H1 (cell line): Measurements from ENCODE around the gene ZNF593. TPM values are rescaled to one million over a fixed set of nuclear protein-coding genes. Genes with fewer than 3 reads are reported as not detected.
A peak's percentile ranks its signal among the peaks of the same experiment; 100 is the strongest.

Experiments used
- CTCF ChIA-PET: fragments of 300-600 bp; sonication (Branson Sonifier 250); formaldehyde crosslinking; loops from one replicate; lab custom pipeline; 2021; ENCODE audit not compliant: partially characterized antibody; lab: Charles Lee
- POLR2A ChIA-PET: fragments of 300-600 bp; sonication (Branson Sonifier 250); formaldehyde crosslinking; loops from one replicate; lab custom pipeline; 2021; ENCODE audit warnings: inconsistent platforms; ENCODE audit not compliant: partially characterized antibody; lab: Charles Lee
- DNase-seq, 2 experiments: peaks; one replicate each; pipeline versions ENCODE4 v3.0.0 to v3.0.0-alpha.2; 2010 to 2022; ENCODE audit warnings: low spot score in 2 of 2, low read depth in 1 of 2, mixed read lengths in 1 of 2
- FAIRE-seq: peaks from 2 replicates; lab custom pipeline; 2011; peaks lifted over from hg19 to GRCh38; lab: Jason Lieb, UNC
- H2AFZ ChIP-seq: 2 replicates; pipeline ENCODE4 v1.8.1; 2012; ENCODE audit warnings: low read length, inconsistent platforms
- H2AK5ac ChIP-seq: 2 replicates; pipeline ENCODE4 v1.6.1; 2013; ENCODE audit warnings: low read depth, low read length
- H2BK120ac ChIP-seq: replicated peaks from 2 replicates; pipeline ENCODE3; 2013; ENCODE audit warnings: low read depth, low read length, inconsistent platforms
- H2BK12ac ChIP-seq: 2 replicates; pipeline ENCODE4 v1.6.1; 2013; ENCODE audit warnings: low read depth, low read length
- H2BK15ac ChIP-seq: 2 replicates; pipeline ENCODE4 v1.6.1; 2013; ENCODE audit warnings: low read length
- H2BK20ac ChIP-seq: 2 replicates; pipeline ENCODE4 v1.6.1; 2013; ENCODE audit warnings: low read length
- H2BK5ac ChIP-seq: 2 replicates; pipeline ENCODE4 v1.6.1; 2013; ENCODE audit warnings: low read depth, low read length
- H3K14ac ChIP-seq: 2 replicates; pipeline ENCODE4 v1.6.1; 2013; ENCODE audit warnings: inconsistent platforms; ENCODE audit not compliant: insufficient read length
- H3K18ac ChIP-seq: 2 replicates; pipeline ENCODE4 v1.6.1; 2013; ENCODE audit warnings: low read length; ENCODE audit errors: extremely low read depth
- H3K23ac ChIP-seq: 2 replicates; pipeline ENCODE4 v1.6.1; 2013; ENCODE audit warnings: inconsistent platforms; ENCODE audit not compliant: insufficient read length
- H3K23me2 ChIP-seq: 2 replicates; pipeline ENCODE4 v1.6.1; 2013; ENCODE audit warnings: low read depth, low read length
- H3K27ac ChIP-seq: 2 replicates; pipeline ENCODE4 v1.6.1; 2011; ENCODE audit warnings: low read depth, low read length, inconsistent platforms
- H3K27me3 ChIP-seq, 4 experiments: replicated peaks in 1 of 4; 1 replicate in 1 of 4; 2 replicates in 3 of 4; pipeline versions ENCODE4 v1.6.1 to v1.8.1; 2011 to 2013; ENCODE audit warnings: low read length in 3 of 4, mild to moderate bottlenecking in 3 of 4, inconsistent platforms in 2 of 4, mixed read lengths in 2 of 4, moderate library complexity in 1 of 4; ENCODE audit not compliant: control insufficient read depth in 3 of 4, insufficient read depth in 3 of 4; ENCODE audit errors: extremely low read depth in 1 of 4
- H3K36me3 ChIP-seq, 4 experiments: 2 replicates each; pipeline versions ENCODE4 v1.6.1 to v1.8.1; 2011 to 2013; ENCODE audit warnings: mild to moderate bottlenecking in 4 of 4, low read length in 3 of 4, moderate library complexity in 2 of 4, control low read depth in 1 of 4, inconsistent platforms in 1 of 4; ENCODE audit not compliant: insufficient read depth in 4 of 4, control insufficient read depth in 2 of 4
- H3K4ac ChIP-seq: replicated peaks from 2 replicates; pipeline ENCODE3; 2013; ENCODE audit warnings: low read length, low read depth, mixed read lengths, inconsistent platforms; ENCODE audit not compliant: insufficient read length
- H3K4me1 ChIP-seq, 4 experiments: replicated peaks in 1 of 4; 1 replicate in 1 of 4; 2 replicates in 3 of 4; pipeline versions ENCODE4 v1.6.1 to v1.8.1; 2011 to 2013; ENCODE audit warnings: low read length in 3 of 4, inconsistent platforms in 2 of 4, mixed read lengths in 1 of 4; ENCODE audit not compliant: insufficient read depth in 4 of 4, control insufficient read depth in 3 of 4
- H3K4me2 ChIP-seq, 2 experiments: 2 replicates each; pipeline versions ENCODE4 v1.6.1 to v1.8.1; 2011 to 2013; ENCODE audit warnings: low read depth in 2 of 2, low read length in 2 of 2, control low read depth in 1 of 2, inconsistent platforms in 1 of 2, mild to moderate bottlenecking in 1 of 2; ENCODE audit not compliant: insufficient read depth in 1 of 2
- H3K4me3 ChIP-seq, 4 experiments: fragments of 200-600, 300-600 bp in 1 of 4; sonication (generic), shearing (Covaris generic), sonication (Bioruptor Twin) in 1 of 4; 2 replicates each; pipeline versions ENCODE4 v1.5.1 to v1.8.1; 2011 to 2016; ENCODE audit warnings: low read length in 4 of 4, low read depth in 3 of 4, control low read depth in 2 of 4, inconsistent platforms in 2 of 4, mild to moderate bottlenecking in 2 of 4, mixed read lengths in 1 of 4, moderate library complexity in 1 of 4; ENCODE audit not compliant: insufficient read depth in 2 of 4; ENCODE audit errors: extremely low read depth in 1 of 4
- H3K56ac ChIP-seq: replicated peaks from 2 replicates; pipeline ENCODE3; 2013; ENCODE audit warnings: low read depth, mild to moderate bottlenecking, mixed read lengths, low read length, inconsistent platforms; ENCODE audit not compliant: insufficient read length
- H3K79me1 ChIP-seq: 2 replicates; pipeline ENCODE4 v1.6.1; 2013; ENCODE audit warnings: low read depth, low read length, control low read depth
- H3K79me2 ChIP-seq, 2 experiments: 2 replicates each; pipeline versions ENCODE4 v1.6.1 to v1.8.1; 2012 to 2013; ENCODE audit warnings: low read length in 2 of 2, mild to moderate bottlenecking in 2 of 2, inconsistent platforms in 1 of 2; ENCODE audit not compliant: insufficient read depth in 2 of 2, control insufficient read depth in 1 of 2
- H3K9ac ChIP-seq, 4 experiments: replicated peaks in 1 of 4; 1 replicate in 1 of 4; 2 replicates in 3 of 4; pipeline versions ENCODE4 v1.6.1 to v1.8.1; 2011 to 2013; ENCODE audit warnings: low read depth in 3 of 4, low read length in 3 of 4, control low read depth in 2 of 4, mild to moderate bottlenecking in 2 of 4, moderate library complexity in 2 of 4, inconsistent platforms in 1 of 4; ENCODE audit errors: extremely low read depth in 1 of 4
- H3K9me3 ChIP-seq, 2 experiments: 2 replicates each; pipeline versions ENCODE4 v1.6.1 to v1.8.1; 2012 to 2013; ENCODE audit warnings: mild to moderate bottlenecking in 2 of 2, moderate library complexity in 2 of 2, control low read depth in 1 of 2, inconsistent platforms in 1 of 2, low read depth in 1 of 2, low read length in 1 of 2, mixed read lengths in 1 of 2; ENCODE audit not compliant: insufficient read depth in 2 of 2
- H4K20me1 ChIP-seq, 2 experiments: replicated peaks in 1 of 2; 2 replicates each; pipeline versions ENCODE3 to v1.8.1; 2011 to 2013; ENCODE audit warnings: inconsistent platforms in 2 of 2, low read length in 2 of 2, mild to moderate bottlenecking in 1 of 2; ENCODE audit not compliant: insufficient read depth in 2 of 2, control insufficient read depth in 1 of 2
- H4K5ac ChIP-seq: 2 replicates; pipeline ENCODE4 v1.6.1; 2013; ENCODE audit warnings: low read length, low read depth, mixed read lengths, inconsistent platforms; ENCODE audit not compliant: insufficient read length
- H4K8ac ChIP-seq: 2 replicates; pipeline ENCODE4 v1.8.0; 2013; ENCODE audit warnings: mild to moderate bottlenecking, moderate library complexity, low read length, inconsistent platforms; ENCODE audit not compliant: insufficient read depth; ENCODE audit errors: extremely low read depth
- H4K91ac ChIP-seq: replicated peaks from 2 replicates; pipeline ENCODE3; 2013; ENCODE audit warnings: low read length, mixed read lengths, inconsistent platforms; ENCODE audit not compliant: insufficient read length
- BACH1 ChIP-seq: IDR thresholded peaks from 2 replicates; pipeline ENCODE4 v1.6.1; 2012; ENCODE audit warnings: low read length, improper control_type of control experiment
- HDAC2 ChIP-seq, 2 experiments: fragments of 300-600 bp in 1 of 2; sonication (generic) in 1 of 2; IDR thresholded peaks; 2 replicates each; pipeline ENCODE4 v1.6.1; 2011 to 2012; ENCODE audit warnings: low read depth in 2 of 2, low read length in 2 of 2, mild to moderate bottlenecking in 2 of 2, moderate library complexity in 2 of 2, borderline replicate concordance in 1 of 2, inconsistent platforms in 1 of 2
- KDM1A ChIP-seq: fragments of 200-600, 300-600 bp; sonication (generic); IDR thresholded peaks from 2 replicates; pipeline ENCODE4 v1.7.1; 2016; ENCODE audit warnings: mild to moderate bottlenecking, low read length, borderline replicate concordance
- MAX ChIP-seq: IDR thresholded peaks from 2 replicates; pipeline ENCODE4 v1.6.1; 2012; ENCODE audit warnings: inconsistent platforms
- POLR2A ChIP-seq, 2 experiments: IDR thresholded peaks; 1 replicate in 1 of 2; 2 replicates in 1 of 2; pipeline ENCODE4 v1.6.1; 2011; ENCODE audit warnings: low read depth in 2 of 2, low read length in 2 of 2, mild to moderate bottlenecking in 2 of 2; ENCODE audit errors: control extremely low read depth in 1 of 2
- RAD21 ChIP-seq, 2 experiments: IDR thresholded peaks in 1 of 2; conservative IDR thresholded peaks in 1 of 2; 2 replicates each; pipeline ENCODE4 v1.6.1; 2011; ENCODE audit warnings: low read depth in 2 of 2, low read length in 2 of 2, improper control_type of control experiment in 1 of 2, inconsistent platforms in 1 of 2, mild to moderate bottlenecking in 1 of 2, moderate library complexity in 1 of 2
- TEAD4 ChIP-seq: IDR thresholded peaks from 2 replicates; pipeline ENCODE4 v1.6.1; 2012; ENCODE audit warnings: low read depth, low read length, inconsistent platforms, mixed read lengths
- YY1 ChIP-seq: IDR thresholded peaks from 2 replicates; pipeline ENCODE4 v1.6.1; 2011; ENCODE audit warnings: low read depth, mild to moderate bottlenecking, low read length
- WGBS, 2 experiments: shearing (Covaris generic) in 1 of 2; methylation state at CpG; one replicate each; pipeline versions ENCODE4 v1.1.6 to v1.1.7; 2013 to 2015; ENCODE audit warnings: low lambda C conversion rate in 2 of 2, mixed read lengths in 2 of 2, inconsistent platforms in 1 of 2, low coverage in 1 of 2, missing lambda C conversion rate in 1 of 2; ENCODE audit not compliant: insufficient replicate concordance in 2 of 2, insufficient coverage in 1 of 2, insufficient read length in 1 of 2; ENCODE audit errors: extremely low coverage in 1 of 2, missing lambda C conversion rate in 1 of 2; 5-methylcytosine and 5-hydroxymethylcytosine counted together
- polyA plus RNA-seq, 7 experiments: library from polyadenylated mRNA; depleted of rRNA in 3 of 7; stranded (reverse) in 5 of 7; unstranded in 2 of 7; fragments of >200 nt in 5 of 7; fragments of 200-250 nt in 2 of 7; gene quantifications; 1 replicate in 5 of 7; 2 replicates in 1 of 7; 4 replicates in 1 of 7; pipeline versions ENCODE4 v1.2.1 to v1.2.3, GENCODE V29; 2011 to 2013; ENCODE audit warnings: missing spikeins in 2 of 7, mixed read lengths in 2 of 7
- total RNA-seq: library from RNA; stranded (reverse); fragmentation: NEBNext Ultra II Directional; extraction: Animal tissue kit (Norgen Biotek cat#: 25700); gene quantifications from 2 replicates; pipeline ENCODE4 v1.2.1, GENCODE V29; 2021

The ZNF593 gene
- total and polyA plus RNA-seq, 2 of the 8 experiments (the other 6 are each of a cell fraction or from before 2014, with no cell fraction given) = 38.2 to 68.0 TPM

GRCh38 chr1:26190373-26190987 lies 20.8 kb downstream of the ZNF593 start, which contains the start of gene CATSPER4:
TSS of gene CATSPER4 (plus strand) at chr1:26190602. CDS start at chr1:26190628, 26 bp downstream.
- Histone ChIP-seq H2AK5ac (no peak within 1 kb of the TSS), H3K18ac (0 out of 2 replicates have a peak within 1 kb of the TSS, but pooled peaks have one; percentile 9), H3K23ac (no peak within 1 kb of the TSS), H2AFZ (peak within 1 kb of the TSS; percentile 18; the same call in 1 of the 2 replicates), H2BK12ac (peak within 1 kb of the TSS; percentile 32; the same call in 1 of the 2 replicates), H3K14ac (no peak within 1 kb of the TSS), H3K4me3 (peak within 1 kb of the TSS in 1 of 4 experiments; percentile 23; a peak in 1 of 8 replicates), H3K56ac (no peak within 1 kb of the TSS), H3K23me2 (no peaks in the 10 kb centered on the region; the same call in 1 of the 2 replicates), H4K20me1 (no peaks in the 10 kb centered on the region), H3K9me3 (no peaks in the 10 kb centered on the region), H3K4me1 (peaks cover 0 to 7% (median 2%) of the 10 kb centered on the region in 4 experiments; a peak in 3 of 7 replicates), H3K27me3 (no peaks in the 10 kb centered on the region), H3K79me1 (no peaks in the 10 kb centered on the region), H4K91ac (peak within 1 kb of the TSS; percentile 67), H3K9ac (no peak within 1 kb of the TSS), H3K27ac (no peak within 1 kb of the TSS), H4K5ac (no peak within 1 kb of the TSS), H3K4me2 (peak within 1 kb of the TSS in 1 of 2 experiments; percentile 29; a peak in 3 of 4 replicates), H3K36me3 (peaks cover 0 to 10% (median 0%) of the 10 kb centered on the region in 4 experiments; a peak in 2 of 8 replicates), H2BK15ac (no peak within 1 kb of the TSS), H2BK20ac (no peak within 1 kb of the TSS), H3K4ac (no peak within 1 kb of the TSS), H2BK5ac (0 out of 2 replicates have a peak within 1 kb of the TSS, but pooled peaks have one; percentile 18), H4K8ac (peak within 1 kb of the TSS; percentile 81), H3K79me2 (no peaks in the 10 kb centered on the region), H2BK120ac (no peak within 1 kb of the TSS)
- peak; percentile 49 to 77 for DNase-seq
- POLR2A ChIA-PET = interaction anchor here (0.6 to 3.2 kb wide), 13 partner anchors 8 to 218 kb away, joined by 3 to 22 read pairs (median 4); partner anchors contain the start of genes CEP85, CNKSR1, SH3BGRL3 and ZNF593
- CTCF ChIA-PET = interaction anchor here (0.6 to 12.6 kb wide), 41 partner anchors 9 to 207 kb away, joined by 3 to 159 read pairs (median 5); partner anchors contain the start of genes C1orf232, CD52, CEP85 and CNKSR1
- 27% methylated on average over 16 of the region's 16 CpGs; no CpG with 5 or more reads in 1 of the 2 experiments for WGBS, 2 experiments
- FAIRE-seq = peak; percentile 97
- TF ChIP-seq MAX (0 out of 2 replicates have a peak, but pooled peaks have one; percentile 9), RAD21 (IDR thresholded peaks at IDR 0.05 in 1 of 2, conservative IDR thresholded peaks at IDR 0.05 in 1 of 2; ENCODE audit: low read depth in 2 of 2, low read length in 2 of 2) (peak; percentile 68 to 74), HDAC2 (IDR thresholded peaks at IDR 0.05; ENCODE audit: borderline replicate concordance in 1 of 2, low read depth in 2 of 2, low read length in 2 of 2) (peak; percentile 34 to 56; a peak in 1 of 4 replicates), YY1 (no peak), BACH1 (peak; percentile 24; the same call in 1 of the 2 replicates), KDM1A (peak; percentile 46; the same call in 1 of the 2 replicates), POLR2A (IDR thresholded peaks at IDR 0.05; ENCODE audit: control extremely low read depth in 1 of 2, low read depth in 2 of 2, low read length in 2 of 2) (0 out of 3 replicates have a peak, but pooled peaks of 1 of the 2 experiments have one; percentile 16), TEAD4 (peak; percentile 80)
